ENCODE data around the gene PRKAR1A. TPM values are rescaled to one million over a fixed set of nuclear protein-coding genes. Genes with fewer than 3 reads are reported as not detected.

PRKAR1A gene
- total RNA-seq, 1 donor from 2014 or later, result 186 TPM

DNA sequence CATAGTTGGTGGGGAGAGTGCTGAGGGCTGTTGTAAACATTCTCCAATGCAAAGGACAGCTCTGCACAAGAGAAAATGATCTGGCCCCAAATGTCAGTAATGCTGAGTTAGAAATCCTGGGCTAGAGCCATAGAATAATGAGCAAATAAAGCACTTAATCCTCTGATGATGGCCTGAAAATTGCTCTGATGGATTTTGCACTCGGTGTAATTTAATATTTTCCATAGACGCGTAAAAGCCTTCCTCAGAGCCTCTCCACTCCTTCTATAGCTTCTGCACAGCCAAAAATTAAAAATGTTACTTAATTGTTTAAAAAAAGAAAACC, 65.2 kb downstream of the PRKAR1A start:
- Histone ChIP-seq H3K36me3 (no peaks in the 10 kb centered on the region), H3K4me3 (no peak overlapping the region), H3K27ac (peak overlapping the region; percentile 59), H3K9me3 (no peaks in the 10 kb centered on the region), H3K27me3 (no peaks in the 10 kb centered on the region), H3K4me1 (peaks cover 58% of the 10 kb centered on the region)
- intact Hi-C loops (cut with DNase I), result no loop called here
- DNase-seq (ENCODE audit: extremely low spot score in 2 of 2), result no peak
- no peak for TF ChIP-seq POLR2AphosphoS5 (IDR thresholded peaks at IDR 0.05; ENCODE audit: insufficient read depth in 1 of 2, low read depth in 1 of 2)
- TF ChIP-seq POLR2A (IDR thresholded peaks at IDR 0.05), result no peak
- TF ChIP-seq CTCF (IDR thresholded peaks at IDR 0.05), result no peak

DNA sequence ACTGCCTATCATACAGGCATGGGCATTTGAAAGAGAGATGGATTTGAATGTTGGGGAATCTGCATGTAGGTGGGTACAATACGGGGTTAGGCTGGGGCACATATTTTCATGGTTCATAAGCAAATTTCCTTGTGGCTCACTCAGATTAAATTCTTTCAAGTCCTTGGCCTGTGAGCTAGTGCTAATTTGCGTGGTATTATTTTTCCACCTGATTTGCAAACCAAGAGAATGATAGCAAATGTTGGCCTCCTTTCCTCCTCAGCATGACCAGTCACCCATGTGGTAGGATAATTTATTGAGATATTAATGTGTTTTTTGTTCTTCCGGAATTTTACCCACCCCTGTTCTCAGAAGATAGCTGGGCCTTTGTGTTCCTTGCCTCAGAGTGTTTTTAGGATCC, 66.0 kb downstream of the PRKAR1A start:
- no peaks in the 10 kb centered on the region for H3K27me3 ChIP-seq
- DNase-seq (ENCODE audit: extremely low spot score in 2 of 2), result no peak
- peaks cover 58% of the 10 kb centered on the region for H3K4me1 ChIP-seq
- H3K36me3 ChIP-seq, result no peaks in the 10 kb centered on the region
- H3K4me3 ChIP-seq, result no peak overlapping the region
- no peak for TF ChIP-seq POLR2A (IDR thresholded peaks at IDR 0.05)
- no peak for TF ChIP-seq CTCF (IDR thresholded peaks at IDR 0.05)
- no peak for TF ChIP-seq POLR2AphosphoS5 (IDR thresholded peaks at IDR 0.05; ENCODE audit: insufficient read depth in 1 of 2, low read depth in 1 of 2)
- H3K27ac ChIP-seq, result peak overlapping the region; percentile 27
- intact Hi-C loops (cut with DNase I), result no loop called here
- H3K9me3 ChIP-seq, result no peaks in the 10 kb centered on the region

GRCh38 chr17:68579194-68579927, 67.1 kb downstream of the PRKAR1A start:
- TF ChIP-seq CTCF (IDR thresholded peaks at IDR 0.05) (no peak), POLR2A (IDR thresholded peaks at IDR 0.05) (no peak), POLR2AphosphoS5 (IDR thresholded peaks at IDR 0.05; ENCODE audit: insufficient read depth in 1 of 2, low read depth in 1 of 2) (no peak)
- H3K27ac ChIP-seq, result peak overlapping the region; percentile 14
- intact Hi-C loops (cut with DNase I), result no loop called here

DNA sequence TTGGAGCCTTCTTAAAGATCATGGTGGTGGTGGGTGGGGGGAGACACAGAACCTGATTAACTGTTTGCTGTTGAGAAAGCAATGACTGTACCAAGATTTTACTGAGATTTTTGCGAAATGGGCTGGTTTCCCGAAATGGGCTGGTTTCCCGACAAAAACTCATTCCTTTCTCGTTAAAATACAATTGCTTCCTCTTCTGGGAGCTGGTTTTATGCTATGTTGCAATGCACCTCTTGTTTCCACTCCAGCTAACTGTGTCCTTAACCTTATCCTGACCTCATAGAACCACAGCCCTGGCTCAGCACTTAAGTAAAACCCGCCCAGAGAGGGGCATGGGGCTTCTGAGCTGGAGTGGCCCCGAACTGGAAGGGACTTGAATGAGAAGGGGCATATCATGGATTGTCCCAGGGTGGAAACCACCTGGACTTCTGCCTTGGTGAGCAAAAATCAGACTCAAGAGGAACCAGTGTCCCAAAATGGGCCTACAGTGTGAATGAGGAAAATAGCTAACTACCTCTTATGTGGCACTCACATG, 68.1 kb downstream of the PRKAR1A start:
- DNase-seq (ENCODE audit: extremely low spot score in 2 of 2), result no peak
- no peak overlapping the region for H3K4me3 ChIP-seq
- H3K36me3 ChIP-seq, result no peaks in the 10 kb centered on the region
- intact Hi-C loops (cut with DNase I), result no loop called here
- peak overlapping the region; percentile 31 for H3K27ac ChIP-seq
- no peaks in the 10 kb centered on the region for H3K9me3 ChIP-seq
- no peaks in the 10 kb centered on the region for H3K27me3 ChIP-seq
- no peak for TF ChIP-seq POLR2A (IDR thresholded peaks at IDR 0.05)
- no peak for TF ChIP-seq POLR2AphosphoS5 (IDR thresholded peaks at IDR 0.05; ENCODE audit: insufficient read depth in 1 of 2, low read depth in 1 of 2)
- TF ChIP-seq CTCF (IDR thresholded peaks at IDR 0.05), result no peak
- H3K4me1 ChIP-seq, result peaks cover 70% of the 10 kb centered on the region

More at GRCh38 chr17:68579194-68579927, 67.1 kb downstream of the PRKAR1A start:
- H3K27me3 ChIP-seq, result no peaks in the 10 kb centered on the region
- DNase-seq (ENCODE audit: extremely low spot score in 2 of 2), result no peak
- H3K9me3 ChIP-seq, result no peaks in the 10 kb centered on the region
- H3K4me3 ChIP-seq, result no peak overlapping the region
- H3K4me1 ChIP-seq, result peaks cover 61% of the 10 kb centered on the region
- no peaks in the 10 kb centered on the region for H3K36me3 ChIP-seq

Data from vagina (tissue), 2 donors.